Measurements from ENCODE around the gene MFRP.

The MFRP gene

DNA sequence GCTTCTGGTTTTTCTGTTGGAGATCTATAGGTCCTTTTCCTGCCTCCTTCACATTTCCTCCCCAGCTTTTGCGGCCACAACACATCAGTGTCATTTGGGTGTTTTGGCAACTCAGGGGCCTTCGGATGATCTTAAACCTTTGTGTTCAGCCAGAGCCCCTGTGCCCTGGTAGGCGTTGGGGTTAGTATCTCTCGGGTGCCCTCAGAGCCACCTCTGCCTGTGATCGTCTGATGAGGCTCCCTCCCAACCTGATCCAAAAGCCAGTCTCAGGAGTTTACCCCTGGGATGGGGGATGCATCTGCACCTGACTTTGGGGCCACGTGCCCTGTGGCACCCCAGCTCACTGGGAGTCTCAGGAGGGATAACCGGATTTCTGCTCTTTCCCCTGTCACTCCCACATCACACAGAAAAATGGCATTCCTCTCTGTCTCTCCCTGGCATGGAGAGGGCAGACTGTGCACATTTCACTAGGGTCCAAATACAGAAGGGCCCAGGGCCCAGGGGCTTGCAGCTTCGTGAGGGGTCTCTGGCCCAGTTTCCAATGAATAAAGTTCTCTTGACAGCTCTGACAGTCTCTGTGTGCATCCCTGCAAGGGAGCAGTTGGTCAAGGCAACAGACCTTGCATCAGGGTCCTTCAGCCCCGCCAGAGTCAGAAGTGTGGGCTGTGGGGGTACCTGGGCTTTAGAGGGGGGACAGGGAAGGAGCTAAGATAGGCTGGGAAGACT, 9.6 kb downstream of the MFRP start:
- no peak for FAIRE-seq

GRCh38 chr11:119335655-119336543, 10.6 kb downstream of the MFRP start:
- FAIRE-seq: no peak

DNA sequence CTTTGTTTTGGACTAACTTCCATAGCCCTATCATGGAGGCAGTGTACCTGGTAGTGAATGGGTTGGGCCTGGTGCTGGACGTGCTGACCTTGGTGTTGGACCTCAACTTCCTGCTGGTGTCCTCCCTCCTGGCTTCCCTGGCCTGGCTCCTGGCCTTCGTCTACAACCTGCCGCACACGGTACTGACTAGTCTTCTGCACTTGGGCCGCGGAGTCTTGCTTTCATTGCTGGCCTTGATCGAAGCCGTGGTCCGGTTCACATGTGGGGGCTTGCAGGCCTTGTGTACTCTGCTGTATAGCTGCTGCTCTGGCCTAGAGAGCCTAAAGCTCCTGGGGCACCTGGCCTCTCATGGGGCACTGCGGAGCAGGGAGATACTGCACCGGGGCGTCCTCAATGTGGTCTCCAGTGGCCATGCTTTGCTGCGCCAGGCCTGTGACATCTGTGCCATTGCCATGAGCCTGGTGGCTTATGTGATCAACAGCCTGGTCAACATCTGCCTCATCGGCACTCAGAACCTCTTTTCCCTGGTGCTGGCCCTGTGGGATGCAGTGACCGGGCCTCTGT, 11.3 kb downstream of the MFRP start:
- FAIRE-seq: no peak

- FAIRE-seq: peak; percentile 99
Observed at GRCh38 chr11:119334174-119334930, 12.2 kb downstream of the MFRP start, which contains the start of gene RNF26. Gene RNF26 (plus strand): TSS chr11:119334527. CDS start chr11:119335123, 596 bp downstream.

GRCh38 chr11:119332111-119332765, 14.3 kb downstream of the MFRP start:
- FAIRE-seq: no peak

- no peak for FAIRE-seq
Observed at GRCh38 chr11:119330237-119330636, 16.3 kb downstream of the MFRP start.

DNA sequence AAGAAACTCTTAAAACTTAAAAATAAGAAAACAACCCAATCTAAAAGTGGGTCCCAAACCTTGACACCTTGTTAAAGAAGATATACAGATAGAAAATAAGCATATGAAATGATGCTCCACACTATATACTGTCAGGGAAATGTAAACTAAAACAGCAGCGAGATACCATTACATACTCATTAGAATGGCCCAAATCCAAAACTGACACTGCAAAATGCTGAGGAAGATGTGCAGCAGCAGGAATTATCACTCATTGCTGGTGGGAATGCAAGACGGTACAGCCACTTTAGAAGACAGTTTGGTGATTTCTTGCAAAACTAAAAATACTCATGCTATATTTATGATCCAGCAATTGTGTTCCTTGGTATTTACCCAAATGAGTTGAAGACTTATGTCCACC, 17.2 kb downstream of the MFRP start:
- FAIRE-seq: no peak

DNA sequence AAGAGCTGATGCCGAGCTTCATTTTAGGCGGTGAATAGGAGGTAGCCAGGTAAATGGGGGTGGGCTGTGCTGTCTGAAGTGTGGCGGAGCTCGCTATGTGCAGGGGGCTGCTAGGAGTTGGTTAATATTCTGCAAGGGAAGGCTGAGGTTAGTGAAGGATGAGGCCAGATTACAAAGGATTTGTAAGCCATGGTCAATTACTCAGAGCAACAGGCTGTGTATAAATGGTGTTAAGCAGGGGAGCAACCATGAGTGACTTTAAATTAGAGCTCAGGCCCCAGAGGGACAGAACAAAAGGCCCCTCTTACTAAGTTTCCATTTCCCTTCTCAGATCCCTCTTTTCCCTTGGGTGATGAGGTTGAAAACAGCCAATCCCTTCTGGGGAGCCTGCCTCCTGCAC, 22.3 kb downstream of the MFRP start:
- FAIRE-seq: no peak

DNA sequence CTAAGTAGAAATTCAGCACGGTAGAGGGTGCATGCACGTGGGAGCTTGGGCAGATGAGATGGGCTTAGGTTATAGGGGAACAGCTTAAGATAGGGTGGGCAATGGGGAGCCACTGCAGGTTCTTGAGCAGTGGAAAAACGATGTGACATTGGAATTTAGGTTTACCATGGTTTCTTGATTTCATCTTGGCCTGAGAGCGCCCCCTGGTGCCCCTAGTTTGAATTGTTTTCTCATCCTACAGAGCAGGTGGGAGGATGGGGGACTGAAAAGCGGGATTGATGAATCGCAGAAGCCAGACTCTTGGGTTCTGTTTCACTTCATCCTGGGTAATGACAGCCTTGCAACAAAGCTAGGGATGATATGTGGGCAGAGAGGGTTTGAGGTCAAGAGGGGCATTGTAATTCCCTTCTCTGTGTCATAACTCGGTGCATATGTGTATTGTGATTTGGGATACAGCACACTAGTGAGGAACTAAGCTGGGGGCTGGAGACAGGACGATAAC, 22.9 kb downstream of the MFRP start:
- FAIRE-seq: no peak

GRCh38 chr11:119322921-119323531, 23.5 kb downstream of the MFRP start:
- no peak for FAIRE-seq

DNA sequence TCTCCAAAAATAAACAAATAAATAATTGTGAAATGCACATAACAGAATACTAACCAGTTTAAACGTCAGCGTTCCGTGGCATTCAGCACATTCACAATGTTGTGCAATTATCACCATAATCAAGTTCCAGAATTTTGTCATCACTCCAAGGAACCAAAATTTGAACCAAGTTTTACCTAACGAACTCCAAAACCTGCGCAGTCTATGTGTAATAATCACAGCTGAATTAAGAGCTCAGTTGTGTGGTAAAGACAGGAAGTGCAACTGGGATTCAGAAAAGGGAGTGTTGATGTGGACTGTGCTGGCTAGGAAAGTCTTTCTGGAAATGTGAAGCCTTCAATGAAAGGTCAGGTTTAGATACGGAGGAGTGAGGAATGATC, 24.2 kb downstream of the MFRP start:
- no peak for FAIRE-seq

- no peak for FAIRE-seq
Observed at GRCh38 chr11:119320776-119321524, 25.6 kb downstream of the MFRP start.

DNA sequence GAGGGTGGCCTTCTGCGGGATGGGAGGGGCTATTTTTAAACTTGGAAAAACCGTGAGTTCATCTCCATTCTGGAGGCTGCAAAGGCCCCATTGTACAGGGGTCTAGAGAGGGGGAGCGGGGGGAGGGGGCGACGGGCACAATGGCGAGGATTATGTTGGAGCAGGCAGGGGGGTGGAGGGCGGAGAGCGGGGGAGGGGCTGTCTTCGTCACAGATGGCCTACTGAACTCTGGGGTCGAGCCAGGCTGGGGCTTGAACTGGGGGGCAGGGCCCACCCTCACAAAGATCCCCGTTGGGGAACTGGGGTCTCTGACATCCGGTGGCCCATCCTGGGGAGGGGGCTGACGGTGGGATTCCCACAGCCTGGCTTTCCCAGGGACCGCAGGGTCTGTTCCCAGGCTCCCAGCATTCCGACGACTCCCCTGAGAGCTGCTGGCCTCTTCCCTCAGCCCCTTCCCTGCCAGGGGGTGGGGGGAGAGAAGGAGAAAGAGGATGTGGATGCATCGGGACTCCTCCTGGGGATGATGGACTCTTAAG, 26.2 kb downstream of the MFRP start:
- FAIRE-seq: no peak

DNA sequence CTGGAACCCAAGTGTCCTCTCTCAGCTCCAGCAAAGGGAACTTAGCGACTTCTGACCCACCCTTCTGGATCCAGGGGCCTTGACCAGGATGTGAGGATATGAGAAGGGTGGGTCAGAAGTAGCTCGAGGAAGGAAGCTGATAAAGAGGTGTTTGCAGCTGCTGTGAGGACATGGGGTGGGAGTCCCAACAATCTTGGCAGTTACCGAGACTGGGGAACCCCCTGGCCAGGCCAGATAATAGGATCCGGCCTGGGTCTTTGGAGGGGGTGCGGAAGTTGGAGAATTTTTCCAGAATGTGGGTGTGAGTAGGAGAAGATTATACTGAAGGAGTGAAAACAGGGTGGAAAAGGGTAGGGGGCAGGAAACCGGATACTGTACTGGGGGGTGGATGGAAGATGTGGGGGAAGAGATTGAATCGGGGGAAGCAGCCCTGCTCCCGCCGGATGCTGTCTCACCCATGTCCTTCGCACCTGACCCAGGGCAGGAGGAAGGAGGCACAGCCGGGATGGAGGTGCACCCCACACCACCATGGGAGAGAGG, 26.7 kb downstream of the MFRP start:
- FAIRE-seq: no peak

DNA sequence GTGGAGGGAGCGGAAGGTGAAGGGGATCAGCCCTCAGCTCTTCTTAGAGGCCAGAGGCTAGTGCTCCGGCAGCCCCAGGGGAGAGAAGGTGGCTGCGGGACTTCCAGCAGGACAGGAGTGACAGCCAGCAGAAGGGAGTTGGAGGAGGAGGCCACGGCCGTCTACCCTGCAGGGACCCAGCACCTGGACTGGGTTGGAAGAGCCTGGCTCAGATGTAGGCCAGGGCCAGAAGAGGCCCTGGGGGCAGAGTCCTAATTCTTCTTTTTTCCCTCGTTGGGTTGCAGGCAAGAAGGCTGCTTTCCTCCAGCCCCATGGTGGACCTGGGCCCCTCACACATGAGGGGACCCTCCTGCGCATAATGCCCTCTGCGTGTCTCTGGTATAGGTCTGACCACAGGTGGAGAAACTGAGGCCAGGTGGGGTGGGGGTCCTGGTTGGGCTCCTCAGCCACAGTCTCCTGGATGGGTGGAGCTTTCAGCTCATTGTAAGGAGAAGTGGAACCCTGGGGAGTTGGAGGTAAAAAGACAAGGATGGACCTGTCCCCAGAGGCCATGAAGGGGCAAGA, 27.3 kb downstream of the MFRP start:
- FAIRE-seq: no peak

DNA sequence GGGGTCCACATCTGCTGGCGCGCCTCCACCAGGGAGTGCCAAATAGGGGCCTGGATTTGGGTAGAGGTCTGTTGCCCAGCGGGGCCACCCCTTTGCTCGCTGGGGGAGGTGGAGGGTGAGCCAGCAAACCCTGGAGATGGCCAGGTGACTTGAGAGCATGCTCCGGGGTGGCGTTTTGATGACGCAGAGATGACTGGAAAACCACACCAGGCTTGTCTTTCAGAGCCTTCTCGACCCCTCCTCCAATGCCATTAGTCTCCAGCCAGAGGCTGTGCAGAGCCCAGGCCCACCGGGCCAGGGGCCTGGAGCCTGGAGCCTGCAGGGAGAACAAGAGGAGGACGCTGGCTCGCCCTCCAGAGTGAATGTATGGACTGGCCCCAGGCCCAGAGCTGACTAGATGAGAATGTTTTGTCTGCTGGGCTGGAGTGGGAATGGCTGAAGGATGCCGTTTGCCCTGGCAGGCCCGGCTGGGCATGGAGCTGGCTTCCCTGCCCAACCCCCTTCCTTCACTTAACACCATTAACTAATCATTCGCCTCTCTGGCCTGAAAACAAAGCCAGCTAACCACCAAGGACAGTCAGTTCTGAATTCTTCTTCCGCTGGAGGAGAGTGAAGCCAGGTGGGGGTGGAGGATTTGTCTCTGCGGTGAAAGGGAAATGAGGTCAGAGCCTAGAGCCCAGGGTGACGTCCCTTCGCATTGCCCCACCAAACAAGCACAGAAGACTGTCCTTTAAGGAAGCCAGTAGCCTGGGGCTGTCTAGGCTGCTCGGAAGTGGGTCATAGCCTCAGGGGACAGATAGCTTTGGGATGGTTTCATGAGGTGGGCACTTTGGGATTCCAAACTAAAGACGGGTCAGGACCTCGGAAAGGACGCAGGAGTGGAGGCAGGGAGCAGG, 28.0 kb downstream of the MFRP start:
- no peak for FAIRE-seq

DNA sequence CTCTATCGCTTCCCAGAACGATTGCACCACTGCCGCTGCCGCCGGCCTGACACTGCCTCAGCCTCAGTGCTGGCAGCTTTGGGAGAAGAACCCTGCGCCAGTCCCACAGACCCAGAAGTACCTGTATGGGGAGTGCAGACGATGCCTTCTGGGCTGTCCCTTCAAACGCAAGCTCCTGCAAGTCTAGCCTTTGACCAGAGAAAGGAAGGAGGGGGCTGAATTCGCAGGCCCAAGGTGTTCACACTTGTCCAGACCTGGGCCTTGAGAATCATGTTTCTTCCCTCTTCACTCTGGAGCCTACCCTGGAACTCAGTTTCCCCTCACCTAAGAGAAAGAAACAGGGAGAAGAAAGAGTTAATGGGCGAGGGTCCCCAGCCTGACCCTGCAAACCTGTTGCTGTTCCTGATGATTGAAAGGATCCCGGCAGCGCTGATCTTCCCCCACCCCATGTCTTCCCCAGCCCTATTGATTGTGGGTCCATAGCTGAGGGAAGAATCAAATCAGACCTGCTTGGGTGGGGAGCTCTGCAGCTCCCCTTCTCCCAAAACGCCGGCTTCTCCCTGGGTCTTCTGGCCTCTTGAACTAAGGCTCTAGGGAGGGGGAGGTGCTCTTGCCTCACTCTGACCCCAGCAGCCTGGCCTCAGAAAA, 28.8 kb downstream of the MFRP start:
- FAIRE-seq: no peak
